ENCODE measurements around the gene SYPL2.
"Not testable (repeated sequence)": the region's sequence is repeated elsewhere in the genome, so short reads cannot be mapped to it uniquely, and the experiment has no call there.

The SYPL2 gene

GRCh38 chr1:109466452-109467300, at the start of gene SYPL2:
TSS of gene SYPL2 (plus strand) at chr1:109466546. CDS start at chr1:109466844, 298 bp downstream.
- no peak for DNase-seq

- DNase-seq: no peak
Measured at GRCh38 chr1:109423498-109423897, 42.8 kb upstream of the SYPL2 start.

DNA sequence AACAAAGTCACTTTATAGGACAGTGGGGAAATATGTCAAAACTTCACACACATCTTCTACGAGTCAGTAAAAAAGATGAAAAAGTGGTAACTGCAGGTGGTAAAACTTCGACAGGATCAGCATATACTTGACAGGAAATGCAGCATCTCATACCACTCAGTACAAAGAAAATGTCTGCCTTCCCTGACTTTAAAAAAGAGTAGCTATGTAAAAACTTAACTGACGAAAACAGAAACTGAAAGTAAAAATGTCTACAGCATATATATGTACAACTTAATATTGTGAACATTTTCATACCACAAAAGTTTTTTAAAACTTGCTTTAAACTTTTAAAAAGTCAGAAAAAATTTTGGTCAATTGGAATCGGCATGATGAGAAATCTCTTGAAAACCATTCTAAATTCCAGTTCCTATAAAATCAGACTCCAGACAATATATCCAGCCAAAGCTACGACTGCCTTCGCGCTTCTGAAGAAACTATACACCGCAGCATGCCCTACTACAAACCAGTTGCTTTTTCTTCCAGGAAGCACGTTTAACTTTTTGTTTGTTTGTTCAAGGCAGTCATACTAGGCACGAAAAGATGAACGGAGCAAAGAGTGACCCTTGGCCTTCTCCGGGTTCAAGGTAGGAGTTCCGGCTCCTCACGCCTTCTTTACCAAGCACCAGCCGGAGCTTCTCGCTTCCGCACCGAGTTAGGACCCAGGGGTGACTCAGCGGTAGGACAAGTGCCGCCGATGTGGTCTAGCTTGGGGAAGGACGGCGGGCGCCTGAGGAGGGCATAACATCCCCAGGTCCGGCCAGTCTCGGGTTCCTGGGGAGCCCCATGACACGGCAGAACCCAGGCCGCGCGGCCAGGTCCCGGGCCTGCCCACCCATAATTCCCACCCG, 40.7 kb upstream of the SYPL2 start:
- DNase-seq: no peak

DNA sequence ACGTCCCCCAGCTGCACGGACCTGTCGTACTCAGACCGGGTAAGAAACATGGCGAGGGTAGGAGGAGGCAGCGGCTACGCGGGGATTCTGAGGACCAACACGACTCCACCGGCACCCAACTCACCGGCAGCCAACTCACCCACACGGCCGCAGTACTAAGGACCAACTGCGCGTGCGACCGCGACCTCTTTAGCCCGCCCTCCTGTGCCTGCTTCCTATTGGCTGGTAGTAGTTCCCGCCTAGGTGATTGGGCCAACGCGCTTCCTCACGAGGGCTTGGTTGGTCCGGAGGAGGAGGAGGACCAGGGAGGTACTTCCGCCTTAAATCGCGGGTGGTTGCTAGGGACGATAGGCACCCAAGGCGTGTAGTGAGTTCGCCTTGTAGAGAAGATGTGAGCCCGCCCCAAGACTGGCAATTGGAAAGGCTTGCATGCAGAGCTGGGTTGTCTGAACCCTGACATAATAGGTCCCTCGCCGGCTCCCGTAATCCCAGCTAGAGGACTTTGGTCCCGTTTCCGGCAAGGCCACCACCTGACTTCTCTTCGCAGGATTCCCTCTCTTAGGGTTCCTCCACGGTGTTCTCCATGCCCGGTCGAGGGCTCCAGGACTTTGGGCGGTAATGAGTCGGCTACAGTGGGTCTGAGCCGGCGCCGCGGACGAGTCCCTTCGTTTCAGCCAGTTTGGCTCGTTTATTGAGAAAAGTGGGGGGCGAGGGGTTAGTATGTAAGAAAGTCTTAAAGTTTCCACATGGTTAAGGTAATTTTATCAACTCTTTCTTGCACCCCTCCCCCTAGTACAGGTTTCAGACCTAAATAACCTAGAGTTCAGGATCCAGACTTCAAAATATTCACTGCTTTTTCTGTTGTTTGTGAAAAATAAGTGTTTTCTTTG, 39.8 kb upstream of the SYPL2 start, which contains the start of gene PSMA5:
PSMA5 (minus strand) TSS at position 168 of the 890 bp plus-strand sequence; CDS start at position 50, 118 bp downstream.
- DNase-seq: peak; percentile 97

GRCh38 chr1:109427171-109427467, 39.2 kb upstream of the SYPL2 start:
- DNase-seq: no peak

GRCh38 chr1:109432336-109432735, 34.0 kb upstream of the SYPL2 start:
- no peak for DNase-seq

GRCh38 chr1:109433322-109433721, 33.0 kb upstream of the SYPL2 start:
- no peak for DNase-seq

DNA sequence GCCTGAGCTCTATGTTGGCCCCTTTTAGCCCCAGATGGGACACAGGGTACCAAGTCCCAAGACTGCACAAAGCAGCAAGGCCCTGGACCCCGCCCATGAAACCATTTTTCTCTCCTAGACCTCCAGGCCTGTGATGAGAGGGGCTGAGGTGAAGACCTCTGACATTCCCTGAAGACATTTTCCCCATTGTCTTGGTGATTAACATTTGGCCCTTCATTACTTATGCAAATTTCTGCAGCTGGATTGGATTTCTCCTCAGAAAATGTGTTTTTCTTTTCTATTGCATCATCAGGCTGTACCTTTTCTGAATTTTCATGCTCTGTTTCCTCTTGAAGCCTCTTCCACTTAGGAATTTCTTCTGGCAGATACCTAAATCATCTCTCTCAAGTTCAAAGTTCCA, 31.9 kb upstream of the SYPL2 start:
- no peak for DNase-seq

DNA sequence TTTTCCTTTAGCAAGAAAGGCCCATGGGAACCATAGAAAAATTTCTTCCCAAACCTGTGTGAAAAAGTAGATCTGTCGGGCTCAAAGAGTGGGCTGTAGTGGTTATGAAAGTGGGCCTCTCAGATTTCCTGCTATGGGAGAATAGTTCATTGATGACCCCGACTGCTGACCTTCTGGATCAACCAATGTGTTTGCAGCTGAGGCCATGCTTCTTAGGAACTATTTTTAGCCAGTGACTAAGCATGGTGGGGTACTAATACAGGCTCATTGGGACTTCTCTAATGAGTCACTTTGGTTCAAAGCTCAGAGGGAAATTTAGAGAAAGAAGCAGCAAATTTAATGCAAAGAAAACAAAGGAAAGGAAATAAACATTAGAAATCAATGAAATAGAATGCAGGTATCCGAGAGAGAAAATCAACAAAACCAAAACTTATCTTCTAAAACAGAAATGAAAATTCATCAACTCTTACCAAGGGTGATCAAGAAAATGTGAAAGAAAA, 27.5 kb upstream of the SYPL2 start:
- DNase-seq: no peak

GRCh38 chr1:109441069-109441468, 25.3 kb upstream of the SYPL2 start:
- DNase-seq: no peak

DNA sequence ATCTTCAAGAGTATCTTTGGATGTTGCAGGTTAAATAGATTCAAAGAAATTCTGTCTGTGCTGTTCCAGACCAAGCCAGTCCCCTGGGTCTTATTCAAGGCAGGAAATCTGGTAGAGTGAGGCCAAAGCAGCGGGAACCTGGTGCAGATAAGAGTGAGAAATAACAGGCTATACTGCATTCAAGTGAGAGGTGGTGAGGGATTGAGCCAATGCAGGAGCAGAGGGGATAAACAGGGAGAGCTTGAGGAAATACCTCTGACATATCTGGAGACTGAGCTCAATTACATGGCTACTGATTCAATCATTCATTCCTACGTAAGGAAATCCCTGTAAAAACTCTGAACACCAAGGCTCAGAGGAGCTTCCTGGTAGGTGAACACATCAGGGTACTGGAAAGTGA, 22.9 kb upstream of the SYPL2 start:
- DNase-seq: no peak

GRCh38 chr1:109444346-109444745, 22.0 kb upstream of the SYPL2 start:
- no peak for DNase-seq

DNA sequence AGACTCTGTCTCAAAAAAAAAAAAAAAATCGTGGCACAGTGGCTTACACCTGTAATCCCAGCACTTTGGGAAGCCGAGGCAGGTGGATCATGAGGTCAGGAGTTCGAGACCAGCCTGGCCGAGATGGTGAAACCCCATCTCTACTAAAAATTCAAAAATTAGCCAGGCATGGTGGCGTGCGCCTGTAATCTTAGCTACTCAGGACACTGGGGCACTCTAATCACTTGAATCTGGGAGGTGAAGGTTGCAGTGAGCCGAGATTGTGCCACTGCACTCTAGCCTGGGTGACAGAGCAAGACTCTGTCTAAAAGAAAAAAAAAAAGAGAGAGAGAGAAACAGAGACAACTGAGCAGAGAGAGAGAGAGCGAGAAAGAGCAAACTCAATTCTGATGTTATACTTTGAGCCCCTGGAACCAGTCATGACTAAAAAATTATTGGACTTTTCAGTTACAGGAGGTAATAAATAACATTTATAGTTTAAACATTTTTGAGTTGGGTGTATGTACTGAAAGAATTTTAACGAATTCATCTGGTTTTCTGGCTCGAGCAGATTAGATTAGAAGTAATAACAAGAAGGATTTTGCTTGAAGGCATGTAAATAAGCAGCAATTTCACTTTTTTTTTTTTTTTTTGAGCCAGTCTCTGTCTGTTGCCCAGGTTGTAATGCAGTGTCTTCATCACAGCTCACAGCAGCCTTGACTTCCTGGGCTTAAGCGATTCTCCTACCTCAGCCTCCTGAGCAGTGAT, 20.2 kb upstream of the SYPL2 start:
- DNase-seq: not testable (repeated sequence)

DNA sequence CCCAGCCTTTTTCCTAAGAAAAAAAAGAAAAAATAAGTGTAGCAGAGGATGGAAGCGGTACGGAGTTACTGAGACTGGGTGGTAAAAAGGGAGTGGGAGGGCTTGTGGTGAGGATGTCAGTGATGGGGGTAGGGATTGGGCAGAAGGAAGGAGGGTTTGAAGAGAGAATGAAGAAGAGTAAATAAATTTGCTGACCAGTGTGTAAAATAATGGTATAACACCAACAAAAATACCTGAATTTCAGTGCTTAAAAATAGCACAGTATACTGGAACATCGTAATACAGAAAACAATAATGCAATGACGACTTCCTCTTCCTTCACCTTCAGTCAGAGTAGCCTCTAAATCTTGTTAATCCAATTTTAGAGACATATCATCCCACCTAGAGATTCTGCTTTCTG, 18.8 kb upstream of the SYPL2 start:
- DNase-seq: no peak

DNA sequence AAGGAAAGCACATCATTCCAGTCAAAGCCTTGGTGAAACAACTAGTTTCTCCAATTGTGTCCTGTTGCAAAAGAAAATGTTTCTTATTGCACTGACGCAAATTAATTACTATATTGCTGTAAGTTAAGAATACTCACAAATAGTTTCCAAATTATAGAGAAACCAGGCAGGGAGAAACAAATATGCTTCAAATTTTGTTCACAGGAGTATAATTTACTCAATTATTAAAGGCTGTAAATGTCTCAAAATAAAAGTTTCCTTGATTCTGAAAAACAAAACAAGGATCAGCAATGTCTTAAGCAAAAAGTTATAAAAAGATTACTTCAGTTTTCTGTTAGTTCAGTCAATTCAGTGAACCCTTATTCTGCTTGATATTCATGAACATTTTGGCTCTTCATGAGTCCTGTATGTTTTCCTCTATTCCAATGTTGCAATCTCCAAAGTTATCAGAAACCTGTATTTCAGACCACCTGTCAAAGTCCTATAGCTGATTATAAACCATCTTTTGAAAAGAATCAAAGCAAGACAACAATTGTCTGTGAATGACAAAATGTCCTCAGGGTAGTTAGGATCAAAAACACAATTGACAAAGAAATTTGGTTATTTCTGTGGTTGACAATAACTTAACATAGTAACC, 11.7 kb upstream of the SYPL2 start:
- no peak for DNase-seq

- no peak for DNase-seq
Measured at GRCh38 chr1:109457819-109458218, 8.5 kb upstream of the SYPL2 start.

GRCh38 chr1:109466125-109466451, 258 bp upstream of the SYPL2 start:
- DNase-seq: no peak

GRCh38 chr1:109467301-109467777, 993 bp downstream of the SYPL2 start:
- DNase-seq: no peak

GRCh38 chr1:109468061-109468460, 1.7 kb downstream of the SYPL2 start:
- no peak for DNase-seq

- DNase-seq: no peak
Measured at GRCh38 chr1:109468903-109469302, 2.6 kb downstream of the SYPL2 start.

DNA sequence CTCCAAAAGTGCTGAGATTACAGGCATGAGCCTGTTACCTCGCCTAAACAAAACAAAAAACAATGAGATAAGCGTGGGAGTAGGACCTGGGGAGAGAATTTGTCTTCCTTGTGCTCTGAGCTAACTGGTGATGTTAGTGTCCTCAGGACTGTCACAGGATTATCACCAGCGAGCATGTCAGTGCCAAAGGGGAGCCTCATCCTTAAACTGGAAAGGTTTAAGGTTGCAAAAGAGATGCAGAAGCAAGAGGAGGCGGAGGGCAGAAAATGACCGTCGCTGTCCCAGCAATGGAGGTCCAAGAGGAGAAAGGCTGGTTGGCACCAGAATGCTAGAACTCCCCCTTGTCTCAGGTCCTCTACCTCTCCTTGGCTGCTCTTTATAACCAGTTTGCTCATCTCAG, 3.9 kb downstream of the SYPL2 start:
- DNase-seq: no peak

DNA sequence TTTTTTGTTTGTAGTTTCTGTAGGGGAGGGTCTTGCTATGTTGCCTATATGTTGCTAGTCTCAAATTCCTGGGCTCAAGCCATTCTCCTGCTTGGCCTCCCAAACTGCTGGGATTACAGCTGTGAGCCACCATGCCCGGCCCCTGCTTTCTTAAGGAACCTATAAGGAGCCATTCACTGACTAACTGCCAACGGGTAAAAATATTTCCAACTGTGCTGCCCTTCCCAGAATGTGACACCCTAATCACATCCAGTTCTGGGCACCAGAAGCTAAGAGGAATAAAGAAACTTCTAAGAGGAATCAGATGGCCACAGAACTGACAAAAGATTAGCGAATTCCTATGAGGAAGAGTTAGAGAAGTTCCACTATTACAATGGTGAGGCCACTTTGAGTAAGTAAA, 6.4 kb downstream of the SYPL2 start:
- DNase-seq: no peak

Data from SHP77 treated with DMSO at 0.1 percent for 48 hours (cell line).